Hepatocyte (in vitro differentiated cells): Measurements from ENCODE around the gene ATP8A2. TPM values are rescaled to one million over a fixed set of nuclear protein-coding genes. Genes with fewer than 3 reads are reported as not detected.

Experiments
- DNase-seq: peaks from one replicate; pipeline ENCODE4 v3.0.0-alpha.2; 2016; ENCODE audit warnings: low spot score
- H2AFZ ChIP-seq: fragments of 200-600 bp; sonication (generic); 2 replicates; pipeline ENCODE4 v1.6.0; 2016; ENCODE audit warnings: antibody characterized with exemption, mild to moderate bottlenecking
- H3K27ac ChIP-seq: fragments of 200-600 bp; sonication (generic); 2 replicates; pipeline ENCODE4 v1.5.1; 2016; ENCODE audit warnings: mild to moderate bottlenecking
- H3K27me3 ChIP-seq: fragments of 200-600 bp; sonication (generic); 2 replicates; pipeline ENCODE4 v1.6.1; 2016
- H3K36me3 ChIP-seq: fragments of 200-600 bp; sonication (generic); replicated peaks from 2 replicates; pipeline ENCODE4 v1.5.1; 2016; ENCODE audit warnings: low read depth; ENCODE audit not compliant: insufficient read depth
- H3K4me1 ChIP-seq: fragments of 200-600 bp; sonication (generic); 2 replicates; pipeline ENCODE4 v1.5.1; 2016; ENCODE audit warnings: mild to moderate bottlenecking, moderate library complexity; ENCODE audit not compliant: insufficient read depth
- H3K4me2 ChIP-seq: fragments of 200-600 bp; sonication (generic); 2 replicates; pipeline ENCODE4 v1.6.0; 2016
- H3K4me3 ChIP-seq: fragments of 200-600 bp; sonication (generic); 2 replicates; pipeline ENCODE4 v1.5.1; 2016; ENCODE audit warnings: mild to moderate bottlenecking
- H3K79me2 ChIP-seq: fragments of 200-600 bp; sonication (generic); 2 replicates; pipeline ENCODE4 v1.6.0; 2017; ENCODE audit warnings: mild to moderate bottlenecking
- H3K9me2 ChIP-seq: fragments of 200-600 bp; sonication (generic); replicated peaks from 2 replicates; pipeline ENCODE4 v1.6.0; 2017; ENCODE audit warnings: mild to moderate bottlenecking; ENCODE audit not compliant: insufficient read depth
- H3K9me3 ChIP-seq: fragments of 200-600 bp; sonication (generic); 2 replicates; pipeline ENCODE4 v1.5.1; 2016; ENCODE audit warnings: low read depth, mild to moderate bottlenecking
- H4K20me1 ChIP-seq: fragments of 200-600 bp; sonication (generic); 2 replicates; pipeline ENCODE4 v1.6.0; 2016; ENCODE audit warnings: mild to moderate bottlenecking; ENCODE audit not compliant: insufficient read depth, poor library complexity, severe bottlenecking
- CTCF ChIP-seq: fragments of 200-600 bp; sonication (generic); IDR thresholded peaks from 2 replicates; pipeline ENCODE4 v1.5.1; 2016; ENCODE audit warnings: antibody characterized with exemption, mild to moderate bottlenecking; ENCODE audit not compliant: poor library complexity
- EZH2 ChIP-seq: fragments of 200-600 bp; sonication (generic); IDR thresholded peaks from 2 replicates; pipeline ENCODE4 v1.6.1; 2016; ENCODE audit warnings: antibody characterized with exemption, mild to moderate bottlenecking, borderline replicate concordance
- EZH2phosphoT487 ChIP-seq: fragments of 200-600 bp; sonication (generic); IDR thresholded peaks from one replicate; pipeline ENCODE4 v1.6.1; 2018; ENCODE audit warnings: antibody characterized with exemption, mild to moderate bottlenecking, low read depth, moderate library complexity; ENCODE audit not compliant: unreplicated experiment, severe bottlenecking
- WGBS: methylation state at CpG from one replicate; pipeline ENCODE4 v1.1.6; 2016; ENCODE audit warnings: low lambda C conversion rate; ENCODE audit errors: missing lambda C conversion rate; 5-methylcytosine and 5-hydroxymethylcytosine counted together
- polyA plus RNA-seq: library from polyadenylated mRNA; unstranded; fragments of >200 nt; fragmentation: Nextera tagmentation; extraction: Ambion mirVana; gene quantifications from 2 replicates; pipeline ENCODE4 v1.2.1, GENCODE V29; 2016
- total RNA-seq: library from RNA; depleted of rRNA; stranded (reverse); fragments of >200 nt; gene quantifications from 2 replicates; pipeline ENCODE4 v1.2.3, GENCODE V29; 2014

Gene ATP8A2
- total and polyA plus RNA-seq, 2 experiments from 2014 or later: 2.1 to 3.1 TPM

DNA sequence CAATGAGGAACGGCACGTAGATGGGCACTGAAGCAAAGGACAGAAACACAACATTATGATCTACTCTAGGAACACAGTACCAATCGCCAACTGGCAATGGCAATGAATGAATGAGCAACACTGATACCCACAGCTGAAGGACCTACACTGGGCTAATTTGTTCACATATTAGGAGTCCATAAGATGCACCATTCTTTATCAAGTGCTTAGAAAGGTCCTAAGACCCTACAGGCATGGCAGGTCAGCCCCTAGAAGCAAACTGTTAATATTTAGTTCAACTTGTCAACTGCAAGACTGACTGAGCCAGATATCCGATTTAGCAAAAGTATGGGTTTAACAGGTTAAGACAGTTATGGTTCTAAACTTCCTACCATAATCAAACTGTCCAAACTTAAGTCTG lies 675.3 kb downstream of the ATP8A2 start:
- no peak overlapping the region for H3K4me3 ChIP-seq
- H3K4me2 ChIP-seq: no peak overlapping the region
- H3K9me2 ChIP-seq: no peaks in the 10 kb centered on the region
- TF ChIP-seq EZH2phosphoT487 (no peak), CTCF (no peak), EZH2 (no peak)
- no peak overlapping the region for H2AFZ ChIP-seq
- H3K4me1 ChIP-seq: peaks cover 14% of the 10 kb centered on the region
- peaks cover 43% of the 10 kb centered on the region for H3K27me3 ChIP-seq
- H4K20me1 ChIP-seq: no peaks in the 10 kb centered on the region
- H3K27ac ChIP-seq: no peak overlapping the region
- no peak for DNase-seq
- no peaks in the 10 kb centered on the region for H3K36me3 ChIP-seq
- WGBS: 95% methylated on average over 4 of the region's 4 CpGs
- H3K9me3 ChIP-seq: no peaks in the 10 kb centered on the region
- no peaks in the 10 kb centered on the region for H3K79me2 ChIP-seq

GRCh38 chr13:26048741-26049140 lies 677.0 kb downstream of the ATP8A2 start:
- no peak for DNase-seq
- Histone ChIP-seq H3K4me2 (peak overlapping the region; percentile 96), H3K79me2 (no peaks in the 10 kb centered on the region), H3K4me1 (peaks cover 14% of the 10 kb centered on the region), H3K27ac (no peak overlapping the region), H3K27me3 (peaks cover 59% of the 10 kb centered on the region), H2AFZ (no peak overlapping the region), H3K36me3 (no peaks in the 10 kb centered on the region), H4K20me1 (no peaks in the 10 kb centered on the region), H3K9me3 (no peaks in the 10 kb centered on the region), H3K4me3 (no peak overlapping the region), H3K9me2 (no peaks in the 10 kb centered on the region)
- TF ChIP-seq CTCF (no peak), EZH2phosphoT487 (no peak), EZH2 (no peak)
- 65% methylated on average over 4 of the region's 4 CpGs for WGBS

DNA sequence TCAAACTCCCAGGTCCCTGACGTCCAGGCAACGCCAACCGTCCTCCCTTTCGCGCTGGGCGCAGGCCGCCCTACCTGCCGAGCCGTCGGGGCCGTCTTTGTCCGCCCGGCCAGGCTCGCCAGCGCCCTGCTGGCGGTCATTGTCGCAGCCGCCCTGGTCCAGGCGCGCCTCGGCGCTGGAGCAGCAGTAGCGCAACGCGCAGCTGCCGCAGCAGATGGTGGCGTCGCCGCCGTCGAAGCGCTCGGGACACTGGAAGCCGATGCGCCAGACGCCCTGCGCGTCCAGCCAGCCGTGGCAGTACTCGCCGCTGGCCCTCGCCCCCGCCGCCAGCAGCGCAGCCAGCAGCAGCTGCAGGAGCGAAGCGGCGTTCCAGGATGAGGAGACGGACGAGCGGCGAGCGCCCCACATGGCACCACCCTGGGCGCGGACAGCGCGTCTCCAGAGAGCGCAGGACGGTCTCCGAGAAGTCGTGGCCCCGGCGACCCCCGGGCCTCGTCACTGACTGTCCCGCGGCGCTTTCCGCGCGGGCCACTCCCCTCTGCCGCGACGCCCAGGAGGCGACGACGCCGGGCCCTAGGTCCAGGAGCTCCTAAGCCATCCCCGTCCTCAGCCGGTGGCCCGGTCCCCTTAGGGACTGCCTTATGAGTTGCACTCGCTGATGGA lies 678.9 kb downstream of the ATP8A2 start:
- Histone ChIP-seq H3K9me2 (no peaks in the 10 kb centered on the region), H2AFZ (peak overlapping the region; percentile 70), H3K4me2 (peak overlapping the region; percentile 96), H4K20me1 (no peaks in the 10 kb centered on the region), H3K79me2 (no peaks in the 10 kb centered on the region), H3K4me3 (peak overlapping the region; percentile 54), H3K4me1 (peaks cover 14% of the 10 kb centered on the region), H3K9me3 (no peaks in the 10 kb centered on the region), H3K36me3 (no peaks in the 10 kb centered on the region), H3K27ac (no peak overlapping the region), H3K27me3 (peaks cover 67% of the 10 kb centered on the region)
- TF ChIP-seq EZH2phosphoT487: no peak
- no peak for TF ChIP-seq CTCF
- no peak for TF ChIP-seq EZH2
- WGBS: 2% methylated on average over 76 of the region's 82 CpGs
- peak; percentile 45 for DNase-seq
